HEK293 (cell line): ENCODE data around the gene SH3BP2.

ENCODE experiments used
- CTCF ChIP-seq: fragments of 450-650 bp; formaldehyde crosslinking; IDR thresholded peaks from 2 replicates; pipeline ENCODE4 v1.5.1; 2016; ENCODE audit warnings: missing biosample characterization, missing genetic modification characterization
- FEZF1 ChIP-seq: fragments of 450-650 bp; formaldehyde crosslinking; IDR thresholded peaks from 2 replicates; pipeline ENCODE4 v1.5.1; 2016; ENCODE audit warnings: missing biosample characterization, missing genetic modification characterization
- SCRT2 ChIP-seq: fragments of 450-650 bp; formaldehyde crosslinking; IDR thresholded peaks from 2 replicates; pipeline ENCODE4 v1.5.1; 2016; ENCODE audit warnings: missing biosample characterization, missing genetic modification characterization
- TRIM28 ChIP-seq: IDR thresholded peaks from 2 replicates; pipeline ENCODE4 v1.6.1; 2011; ENCODE audit warnings: low read length, control low read depth, borderline replicate concordance
- YY1 ChIP-seq: fragments of 450-650 bp; formaldehyde crosslinking; IDR thresholded peaks from 2 replicates; pipeline ENCODE4 v1.5.1; 2018; ENCODE audit warnings: missing biosample characterization, missing genetic modification characterization
- ZBTB1 ChIP-seq: fragments of 450-650 bp; formaldehyde crosslinking; IDR thresholded peaks from 2 replicates; pipeline ENCODE4 v1.5.1; 2016; ENCODE audit warnings: missing biosample characterization, missing genetic modification characterization
- ZIC2 ChIP-seq: fragments of 450-650 bp; formaldehyde crosslinking; IDR thresholded peaks from 2 replicates; pipeline ENCODE4 v1.5.1; 2016; ENCODE audit warnings: missing biosample characterization, missing genetic modification characterization
- ZNF133 ChIP-seq: fragments of 450-650 bp; formaldehyde crosslinking; IDR thresholded peaks from 2 replicates; pipeline ENCODE4 v1.5.1; 2016; ENCODE audit warnings: missing biosample characterization, missing genetic modification characterization
- ZNF146 ChIP-seq: fragments of 450-650 bp; formaldehyde crosslinking; IDR thresholded peaks from 2 replicates; pipeline ENCODE4 v1.5.1; 2016; ENCODE audit warnings: missing biosample characterization, missing genetic modification characterization
- ZNF148 ChIP-seq: fragments of 450-650 bp; formaldehyde crosslinking; IDR thresholded peaks from 2 replicates; pipeline ENCODE4 v1.5.0; 2017; ENCODE audit warnings: missing biosample characterization, missing genetic modification characterization, borderline replicate concordance
- ZNF350 ChIP-seq: fragments of 450-650 bp; formaldehyde crosslinking; IDR thresholded peaks from 2 replicates; pipeline ENCODE4 v1.5.0; 2017; ENCODE audit warnings: missing biosample characterization, mild to moderate bottlenecking, missing genetic modification characterization
- TF ChIP-seq, protein P1 (sequence below): fragments of 450-650 bp; formaldehyde crosslinking; IDR thresholded peaks from 2 replicates; pipeline ENCODE4 v1.5.1; 2016; ENCODE audit warnings: missing biosample characterization, missing genetic modification characterization
- TF ChIP-seq, protein P2 (sequence below): IDR thresholded peaks from 2 replicates; pipeline ENCODE4 v1.6.1; 2011; ENCODE audit warnings: mild to moderate bottlenecking, low read depth, low read length, borderline replicate concordance
- TF ChIP-seq, protein P3 (sequence below): fragments of 450-650 bp; formaldehyde crosslinking; IDR thresholded peaks from 2 replicates; pipeline ENCODE4 v1.5.1; 2016; ENCODE audit warnings: missing biosample characterization, missing genetic modification characterization

DNA sequence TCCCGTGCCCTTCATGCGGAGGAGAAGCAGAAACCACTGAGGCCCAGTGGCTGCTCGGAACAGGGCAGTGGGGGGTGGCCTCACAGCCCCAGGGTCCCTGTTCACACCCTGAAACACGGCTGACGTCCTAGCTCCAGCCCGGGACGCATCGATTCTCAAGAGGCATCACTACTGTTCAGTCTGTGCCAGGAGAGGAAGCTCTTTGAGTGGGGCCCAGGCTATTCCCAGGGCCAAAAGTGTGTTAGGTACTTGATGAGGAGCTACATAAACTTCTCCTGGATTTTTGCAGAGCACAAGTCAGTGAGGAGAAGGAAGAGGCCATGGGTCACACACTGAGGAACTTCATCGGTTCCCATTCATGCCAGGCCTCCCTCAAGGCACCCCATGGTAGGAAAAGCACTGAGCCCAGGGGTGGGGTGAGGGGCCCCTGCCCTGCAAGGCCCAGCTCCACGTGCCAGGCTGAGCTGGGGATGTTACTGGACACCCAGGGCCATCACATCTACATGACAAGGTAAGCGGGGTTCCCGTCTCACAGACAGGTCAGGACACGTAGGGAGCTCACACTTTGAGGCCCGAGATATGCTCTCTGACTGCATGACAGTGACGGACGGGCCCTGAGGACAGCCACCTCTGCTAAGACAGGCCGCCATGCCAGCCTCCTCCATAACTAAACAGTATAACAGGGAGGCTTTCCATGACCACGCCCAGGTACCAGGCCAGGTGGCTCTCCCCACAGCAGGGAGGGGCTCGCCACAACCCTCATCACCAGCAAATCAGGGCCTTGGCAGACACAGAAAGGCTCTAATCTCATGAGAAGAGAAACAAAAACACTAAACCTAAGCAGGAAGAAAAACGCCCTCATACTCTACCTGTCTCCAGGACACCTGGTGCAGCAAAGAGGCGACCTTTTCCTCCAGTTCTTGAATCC is 49.1 kb upstream of the SH3BP2 start:
- no peak for TF ChIP-seq ZIC2
- TF ChIP-seq CTCF (tag by site-specific recombination): no peak
- no peak for TF ChIP-seq ZNF146
- TF ChIP-seq, protein P1, sequence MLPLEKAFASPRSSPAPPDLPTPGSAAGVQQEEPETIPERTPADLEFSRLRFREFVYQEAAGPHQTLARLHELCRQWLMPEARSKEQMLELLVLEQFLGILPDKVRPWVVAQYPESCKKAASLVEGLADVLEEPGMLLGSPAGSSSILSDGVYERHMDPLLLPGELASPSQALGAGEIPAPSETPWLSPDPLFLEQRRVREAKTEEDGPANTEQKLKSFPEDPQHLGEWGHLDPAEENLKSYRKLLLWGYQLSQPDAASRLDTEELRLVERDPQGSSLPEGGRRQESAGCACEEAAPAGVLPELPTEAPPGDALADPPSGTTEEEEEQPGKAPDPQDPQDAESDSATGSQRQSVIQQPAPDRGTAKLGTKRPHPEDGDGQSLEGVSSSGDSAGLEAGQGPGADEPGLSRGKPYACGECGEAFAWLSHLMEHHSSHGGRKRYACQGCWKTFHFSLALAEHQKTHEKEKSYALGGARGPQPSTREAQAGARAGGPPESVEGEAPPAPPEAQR: no peak
- TF ChIP-seq, protein P2, sequence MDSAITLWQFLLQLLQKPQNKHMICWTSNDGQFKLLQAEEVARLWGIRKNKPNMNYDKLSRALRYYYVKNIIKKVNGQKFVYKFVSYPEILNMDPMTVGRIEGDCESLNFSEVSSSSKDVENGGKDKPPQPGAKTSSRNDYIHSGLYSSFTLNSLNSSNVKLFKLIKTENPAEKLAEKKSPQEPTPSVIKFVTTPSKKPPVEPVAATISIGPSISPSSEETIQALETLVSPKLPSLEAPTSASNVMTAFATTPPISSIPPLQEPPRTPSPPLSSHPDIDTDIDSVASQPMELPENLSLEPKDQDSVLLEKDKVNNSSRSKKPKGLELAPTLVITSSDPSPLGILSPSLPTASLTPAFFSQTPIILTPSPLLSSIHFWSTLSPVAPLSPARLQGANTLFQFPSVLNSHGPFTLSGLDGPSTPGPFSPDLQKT: no peak
- no peak for TF ChIP-seq ZNF350
- no peak for TF ChIP-seq TRIM28
- no peak for TF ChIP-seq ZNF133 (tag by site-specific recombination)
- TF ChIP-seq, protein P3, sequence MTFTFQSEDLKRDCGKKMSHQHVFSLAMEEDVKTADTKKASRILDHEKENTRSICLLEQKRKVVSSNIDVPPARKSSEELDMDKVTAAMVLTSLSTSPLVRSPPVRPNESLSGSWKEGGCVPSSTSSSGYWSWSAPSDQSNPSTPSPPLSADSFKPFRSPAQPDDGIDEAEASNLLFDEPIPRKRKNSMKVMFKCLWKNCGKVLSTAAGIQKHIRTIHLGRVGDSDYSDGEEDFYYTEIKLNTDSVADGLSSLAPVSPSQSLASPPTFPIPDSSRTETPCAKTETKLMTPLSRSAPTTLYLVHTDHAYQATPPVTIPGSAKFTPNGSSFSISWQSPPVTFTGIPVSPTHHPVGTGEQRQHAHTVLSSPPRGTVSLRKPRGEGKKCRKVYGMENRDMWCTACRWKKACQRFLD: no peak
- TF ChIP-seq ZBTB1 (tag by site-specific recombination): no peak
- TF ChIP-seq YY1: no peak
- no peak for TF ChIP-seq FEZF1
- no peak for TF ChIP-seq SCRT2 (tag by site-specific recombination)
- TF ChIP-seq ZNF148 (tag by site-specific recombination): no peak
